Hypothalamus (tissue), 51 donors: Measurements from ENCODE around the gene DPYD.

ENCODE experiments used
- DNase-seq, 51 donors: peaks; one replicate each; lab custom pipeline; 2025; lab: John Stamatoyannopoulos, UW

The DPYD gene

GRCh38 chr1:97077221-97077620, 843.6 kb downstream of the DPYD start:
- DNase-seq, result no peak

- DNase-seq, result no peak
These were observed 846.1 kb downstream of the DPYD start for GRCh38 chr1:97074771-97075170.

GRCh38 chr1:97073936-97074335, 846.9 kb downstream of the DPYD start:
- DNase-seq, result no peak

GRCh38 chr1:97073169-97073568, 847.7 kb downstream of the DPYD start:
- DNase-seq, result no peak

GRCh38 chr1:97071173-97071572, 849.7 kb downstream of the DPYD start:
- no peak for DNase-seq

- DNase-seq, result no peak
These were observed 850.5 kb downstream of the DPYD start for GRCh38 chr1:97070376-97070775.

GRCh38 chr1:97069312-97069711, 851.5 kb downstream of the DPYD start:
- DNase-seq, result no peak

- DNase-seq, result no peak
These were observed 854.0 kb downstream of the DPYD start for GRCh38 chr1:97066860-97067259.

GRCh38 chr1:97063532-97063931, 857.3 kb downstream of the DPYD start:
- no peak for DNase-seq

GRCh38 chr1:97061604-97062003, 859.2 kb downstream of the DPYD start:
- DNase-seq, result no peak

- DNase-seq, result no peak
These were observed 864.4 kb downstream of the DPYD start for GRCh38 chr1:97056386-97056785.

- DNase-seq, result no peak
These were observed 867.6 kb downstream of the DPYD start for GRCh38 chr1:97053268-97053667.

- DNase-seq, result no peak
These were observed 869.0 kb downstream of the DPYD start for GRCh38 chr1:97051823-97052222.

- DNase-seq, result peak in 2 of 51 donors; percentile 1 to 4
These were observed 870.3 kb downstream of the DPYD start for GRCh38 chr1:97050506-97050905.

GRCh38 chr1:97047421-97047793, 873.4 kb downstream of the DPYD start:
- no peak for DNase-seq

- no peak for DNase-seq
These were observed 873.9 kb downstream of the DPYD start for GRCh38 chr1:97046765-97047420.

GRCh38 chr1:97044159-97044760, 876.6 kb downstream of the DPYD start:
- DNase-seq, result no peak

- DNase-seq, result no peak
These were observed 878.3 kb downstream of the DPYD start for GRCh38 chr1:97042551-97042950.

- no peak for DNase-seq
These were observed 879.8 kb downstream of the DPYD start for GRCh38 chr1:97041026-97041425.

GRCh38 chr1:97038410-97038809, 882.4 kb downstream of the DPYD start:
- DNase-seq, result no peak

GRCh38 chr1:97034651-97035050, 886.2 kb downstream of the DPYD start:
- DNase-seq, result no peak

GRCh38 chr1:97033949-97034348, 886.9 kb downstream of the DPYD start:
- DNase-seq, result no peak
